GM12878 (cell line): ENCODE data around the gene SYCE3.

Experiments used
- CTCF ChIP-seq, 3 experiments: IDR thresholded peaks in 2 of 3; conservative IDR thresholded peaks in 1 of 3; 2 replicates each; pipeline ENCODE4 v1.5.1; 2011; ENCODE audit warnings: low read depth in 3 of 3, low read length in 3 of 3, mild to moderate bottlenecking in 3 of 3, control low read depth in 2 of 3, moderate library complexity in 2 of 3, inconsistent platforms in 1 of 3, mixed read lengths in 1 of 3; ENCODE audit not compliant: control insufficient read depth in 2 of 3, insufficient read depth in 1 of 3; ENCODE audit errors: extremely low read depth in 1 of 3
- KDM1A ChIP-seq: fragments of 200-600 bp; sonication (generic); IDR thresholded peaks from 2 replicates; pipeline ENCODE4 v1.6.1; 2016; ENCODE audit warnings: borderline replicate concordance
- SMAD5 ChIP-seq: IDR thresholded peaks from 2 replicates; pipeline ENCODE4 v1.6.1; 2016; ENCODE audit warnings: antibody characterized with exemption, low read depth

- TF ChIP-seq CTCF (IDR thresholded peaks at IDR 0.05 in 2 of 3, conservative IDR thresholded peaks at IDR 0.05 in 1 of 3; ENCODE audit: control insufficient read depth in 2 of 3, extremely low read depth in 1 of 3, insufficient read depth in 1 of 3, low read depth in 3 of 3, low read length in 3 of 3) (no peak), KDM1A (no peak), SMAD5 (no peak)
These were observed 46.9 kb upstream of the SYCE3 start for GRCh38 chr22:50609599-50609998.
